HUES6 (cell line): ENCODE results near the gene AHSG.
"Not testable (repeated sequence)": the region's sequence is repeated elsewhere in the genome, so short reads cannot be mapped to it uniquely, and the experiment has no call there.

ENCODE experiments used
- H3K27ac ChIP-seq: 2 replicates; pipeline ENCODE4 v1.7.0; 2013; ENCODE audit warnings: low read depth, mild to moderate bottlenecking, low read length, inconsistent platforms
- H3K27me3 ChIP-seq: 2 replicates; pipeline ENCODE4 v1.6.1; 2013; ENCODE audit warnings: low read length; ENCODE audit not compliant: control insufficient read depth, insufficient read depth
- H3K36me3 ChIP-seq: 2 replicates; pipeline ENCODE4 v1.6.1; 2013; ENCODE audit warnings: low read length; ENCODE audit not compliant: control insufficient read depth, insufficient read depth
- H3K4me1 ChIP-seq: 2 replicates; pipeline ENCODE4 v1.6.1; 2013; ENCODE audit warnings: low read length; ENCODE audit not compliant: control insufficient read depth, insufficient read depth
- H3K4me3 ChIP-seq: 2 replicates; pipeline ENCODE4 v1.5.1; 2013; ENCODE audit warnings: low read depth, low read length
- H3K9ac ChIP-seq: one replicate; pipeline ENCODE4 v1.6.1; 2013; ENCODE audit warnings: mild to moderate bottlenecking, low read length
- H3K9me3 ChIP-seq: 2 replicates; pipeline ENCODE4 v1.6.1; 2013; ENCODE audit warnings: low read depth, low read length; ENCODE audit not compliant: control insufficient read depth, insufficient read depth

Gene AHSG

GRCh38 chr3:186612721-186613636 is at the start of gene AHSG:
Gene AHSG (plus strand): TSS chr3:186613060. CDS start chr3:186613142, 82 bp downstream.
- Histone ChIP-seq H3K9me3 (no peaks in the 10 kb centered on the region), H3K36me3 (no peaks in the 10 kb centered on the region), H3K27me3 (peaks cover 9% of the 10 kb centered on the region), H3K9ac (no peak within 1 kb of the TSS), H3K27ac (no peak within 1 kb of the TSS), H3K4me1 (peaks cover 6% of the 10 kb centered on the region), H3K4me3 (no peak within 1 kb of the TSS)

- Histone ChIP-seq H3K9me3 (no peaks in the 10 kb centered on the region), H3K4me3 (no peak overlapping the region), H3K4me1 (0 out of 2 replicates have a peak, but pooled peaks cover 6% of the 10 kb centered on the region), H3K9ac (no peak overlapping the region), H3K27ac (no peak overlapping the region), H3K27me3 (no peaks in the 10 kb centered on the region), H3K36me3 (peaks cover 4% of the 10 kb centered on the region; the same call in 1 of the 2 replicates)
Observed at GRCh38 chr3:186564586-186564985, 48.3 kb upstream of the AHSG start.

- Histone ChIP-seq H3K4me1 (peaks cover 11% of the 10 kb centered on the region), H3K27ac (no peak overlapping the region)
Observed at GRCh38 chr3:186566772-186567071, 46.1 kb upstream of the AHSG start.

GRCh38 chr3:186567072-186567921 is 45.6 kb upstream of the AHSG start, which contains the start of gene TBCCD1:
Gene TBCCD1 (minus strand): TSS chr3:186567339. CDS start chr3:186564329, 3,010 bp downstream.
- Histone ChIP-seq H3K27ac (peak within 1 kb of the TSS; percentile 41; the same call in 1 of the 2 replicates), H3K9me3 (no peaks in the 10 kb centered on the region), H3K4me3 (peak within 1 kb of the TSS; percentile 88), H3K4me1 (peaks cover 11% of the 10 kb centered on the region), H3K27me3 (no peaks in the 10 kb centered on the region), H3K9ac (peak within 1 kb of the TSS; percentile 84), H3K36me3 (peaks cover 3% of the 10 kb centered on the region; the same call in 1 of the 2 replicates)

More at GRCh38 chr3:186566772-186567071, 46.1 kb upstream of the AHSG start:
- peak overlapping the region; percentile 88 for H3K4me3 ChIP-seq
- H3K9me3 ChIP-seq, result no peaks in the 10 kb centered on the region
- no peaks in the 10 kb centered on the region for H3K27me3 ChIP-seq
- H3K36me3 ChIP-seq, result peaks cover 4% of the 10 kb centered on the region; the same call in 1 of the 2 replicates
- H3K9ac ChIP-seq, result peak overlapping the region; percentile 84

GRCh38 chr3:186569361-186569760 is 43.5 kb upstream of the AHSG start:
- H3K27me3 ChIP-seq, H3K9me3 ChIP-seq, H3K27ac ChIP-seq, H3K9ac ChIP-seq: not testable (repeated sequence)
- Histone ChIP-seq H3K36me3 (peaks cover 17% of the 10 kb centered on the region), H3K4me1 (peaks cover 11% of the 10 kb centered on the region), H3K4me3 (peak overlapping the region; percentile 85)

GRCh38 chr3:186569779-186570095 is 43.1 kb upstream of the AHSG start:
- Histone ChIP-seq H3K27ac (no peak overlapping the region), H3K4me1 (peaks cover 11% of the 10 kb centered on the region), H3K36me3 (peaks cover 21% of the 10 kb centered on the region), H3K4me3 (peak overlapping the region; percentile 85), H3K27me3 (no peaks in the 10 kb centered on the region), H3K9me3 (no peaks in the 10 kb centered on the region), H3K9ac (peak overlapping the region; percentile 69)

GRCh38 chr3:186570096-186570940 is 42.5 kb upstream of the AHSG start, which contains the start of gene DNAJB11:
Gene DNAJB11 (plus strand): TSS chr3:186570720. CDS start chr3:186570898, 178 bp downstream.
- H3K9ac ChIP-seq, result peak within 1 kb of the TSS; percentile 89
- no peaks in the 10 kb centered on the region for H3K27me3 ChIP-seq
- H3K4me3 ChIP-seq, result peak within 1 kb of the TSS; percentile 98
- H3K9me3 ChIP-seq, result no peaks in the 10 kb centered on the region
- peaks cover 11% of the 10 kb centered on the region for H3K4me1 ChIP-seq
- peak within 1 kb of the TSS; percentile 72 for H3K27ac ChIP-seq
- peaks cover 26% of the 10 kb centered on the region for H3K36me3 ChIP-seq

GRCh38 chr3:186570941-186571643 is 41.8 kb upstream of the AHSG start:
- Histone ChIP-seq H3K36me3 (peaks cover 34% of the 10 kb centered on the region), H3K4me3 (peak overlapping the region; percentile 98)

GRCh38 chr3:186571644-186572013 is 41.2 kb upstream of the AHSG start:
- Histone ChIP-seq H3K4me1 (peaks cover 11% of the 10 kb centered on the region), H3K9ac (peak overlapping the region; percentile 89), H3K27ac (no peak overlapping the region), H3K9me3 (no peaks in the 10 kb centered on the region), H3K4me3 (peak overlapping the region; percentile 98), H3K27me3 (no peaks in the 10 kb centered on the region), H3K36me3 (peaks cover 39% of the 10 kb centered on the region)

More at GRCh38 chr3:186570941-186571643, 41.8 kb upstream of the AHSG start:
- Histone ChIP-seq H3K9ac (peak overlapping the region; percentile 89), H3K9me3 (no peaks in the 10 kb centered on the region), H3K27ac (peak overlapping the region; percentile 72; the same call in 1 of the 2 replicates), H3K4me1 (peaks cover 11% of the 10 kb centered on the region), H3K27me3 (no peaks in the 10 kb centered on the region)

- Histone ChIP-seq H3K4me1 (no peaks in the 10 kb centered on the region), H3K9me3 (no peaks in the 10 kb centered on the region), H3K4me3 (no peak overlapping the region), H3K27ac (no peak overlapping the region), H3K9ac (no peak overlapping the region), H3K36me3 (peaks cover 92% of the 10 kb centered on the region), H3K27me3 (no peaks in the 10 kb centered on the region)
Observed at GRCh38 chr3:186577521-186577920, 35.3 kb upstream of the AHSG start.
